ENCODE measurements around the gene LIN7C.

DNA sequence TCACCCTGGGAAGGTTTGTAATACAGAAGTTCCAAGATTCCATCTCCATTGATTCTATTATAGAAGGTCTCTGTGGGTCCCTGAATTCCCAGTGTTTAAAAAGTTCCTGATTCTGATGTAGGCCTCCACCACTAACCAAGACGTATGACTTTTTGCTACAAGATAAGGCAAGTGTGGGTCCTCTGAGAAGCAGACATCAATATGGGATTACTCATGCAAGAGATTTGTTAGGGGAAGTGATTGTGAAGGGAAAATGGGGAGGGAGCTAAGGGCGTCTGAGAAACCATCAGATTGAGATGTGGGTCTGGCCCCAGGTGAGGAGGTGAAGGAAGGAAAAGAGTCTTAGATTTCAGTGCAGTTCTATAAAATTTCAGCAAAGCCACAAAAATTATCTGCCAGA, 23.8 kb downstream of the LIN7C start:
- TF ChIP-seq, protein P1, sequence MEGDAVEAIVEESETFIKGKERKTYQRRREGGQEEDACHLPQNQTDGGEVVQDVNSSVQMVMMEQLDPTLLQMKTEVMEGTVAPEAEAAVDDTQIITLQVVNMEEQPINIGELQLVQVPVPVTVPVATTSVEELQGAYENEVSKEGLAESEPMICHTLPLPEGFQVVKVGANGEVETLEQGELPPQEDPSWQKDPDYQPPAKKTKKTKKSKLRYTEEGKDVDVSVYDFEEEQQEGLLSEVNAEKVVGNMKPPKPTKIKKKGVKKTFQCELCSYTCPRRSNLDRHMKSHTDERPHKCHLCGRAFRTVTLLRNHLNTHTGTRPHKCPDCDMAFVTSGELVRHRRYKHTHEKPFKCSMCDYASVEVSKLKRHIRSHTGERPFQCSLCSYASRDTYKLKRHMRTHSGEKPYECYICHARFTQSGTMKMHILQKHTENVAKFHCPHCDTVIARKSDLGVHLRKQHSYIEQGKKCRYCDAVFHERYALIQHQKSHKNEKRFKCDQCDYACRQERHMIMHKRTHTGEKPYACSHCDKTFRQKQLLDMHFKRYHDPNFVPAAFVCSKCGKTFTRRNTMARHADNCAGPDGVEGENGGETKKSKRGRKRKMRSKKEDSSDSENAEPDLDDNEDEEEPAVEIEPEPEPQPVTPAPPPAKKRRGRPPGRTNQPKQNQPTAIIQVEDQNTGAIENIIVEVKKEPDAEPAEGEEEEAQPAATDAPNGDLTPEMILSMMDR (IDR thresholded peaks at IDR 0.05) = no peak
- no peak for TF ChIP-seq POLR2A (IDR thresholded peaks at IDR 0.05)
